Activated CD8-positive, alpha-beta memory T cell treated with anti-CD3 and anti-CD28 coated beads, Interleukin-2, amount 50 U/mL, for 1 hour (primary cell): ENCODE results near the gene TMPRSS9.

Experiments used
- DNase-seq: peaks from one replicate; pipeline ENCODE4 v3.0.0-alpha.2; 2020; ENCODE audit errors: extremely low read depth

TMPRSS9 gene

GRCh38 chr19:2420490-2420889, 60.4 kb downstream of the TMPRSS9 start:
- DNase-seq: no peak

- DNase-seq: no peak
These were observed 61.7 kb downstream of the TMPRSS9 start for GRCh38 chr19:2421581-2422306.

- DNase-seq: no peak
These were observed 63.2 kb downstream of the TMPRSS9 start for GRCh38 chr19:2423071-2423914.

- DNase-seq: no peak
These were observed 64.0 kb downstream of the TMPRSS9 start for GRCh38 chr19:2423915-2424685.

GRCh38 chr19:2424686-2425621, 64.9 kb downstream of the TMPRSS9 start:
- no peak for DNase-seq

- no peak for DNase-seq
These were observed 65.8 kb downstream of the TMPRSS9 start for GRCh38 chr19:2425622-2426581.

- DNase-seq: no peak
These were observed 66.8 kb downstream of the TMPRSS9 start for GRCh38 chr19:2426611-2427428.

- DNase-seq: peak; percentile 83
These were observed 67.6 kb downstream of the TMPRSS9 start, which contains the start of gene TIMM13 for GRCh38 chr19:2427429-2428320. TIMM13 (minus strand) TSS chr19:2427586; CDS start chr19:2427533, 53 bp downstream.

- no peak for DNase-seq
These were observed 68.2 kb downstream of the TMPRSS9 start for GRCh38 chr19:2428321-2428690.

- DNase-seq: no peak
These were observed 69.0 kb downstream of the TMPRSS9 start for GRCh38 chr19:2428756-2429711.

- no peak for DNase-seq
These were observed 70.0 kb downstream of the TMPRSS9 start for GRCh38 chr19:2429917-2430535.

- no peak for DNase-seq
These were observed 71.4 kb downstream of the TMPRSS9 start for GRCh38 chr19:2431318-2432055.

GRCh38 chr19:2432131-2432848, 72.2 kb downstream of the TMPRSS9 start:
- no peak for DNase-seq

GRCh38 chr19:2433854-2434253, 73.8 kb downstream of the TMPRSS9 start:
- no peak for DNase-seq

- DNase-seq: no peak
These were observed 74.2 kb downstream of the TMPRSS9 start for GRCh38 chr19:2434267-2434666.
